ENCODE results near the gene SRC. TPM values are rescaled to one million over a fixed set of nuclear protein-coding genes. Genes with fewer than 3 reads are reported as not detected.

Gene SRC
- polyA plus RNA-seq, 1 donor (not counting 4 experiments of a cell fraction or from before 2014, with no cell fraction given), result 22.8 TPM

- Histone ChIP-seq H3K4me3 (ENCODE audit: control insufficient read depth in 2 of 3, extremely low read depth in 1 of 3, insufficient read depth in 2 of 3, low read depth in 1 of 3, low read length in 3 of 3) (no peak overlapping the region), H3K9me1 (ENCODE audit: control insufficient read depth, extremely low read depth, insufficient read depth, low read length) (peaks cover 3% of the 10 kb centered on the region), H3K27ac (ENCODE audit: control insufficient read depth, insufficient read depth, low read length) (no peak overlapping the region), H3K4me1 (ENCODE audit: control insufficient read depth, extremely low read depth, insufficient read depth, low read length) (peaks cover 12% of the 10 kb centered on the region), H3K4me2 (ENCODE audit: control insufficient read depth, extremely low read depth, insufficient read depth, low read depth, low read length) (no peak overlapping the region), H3K27me3 (ENCODE audit: control insufficient read depth, extremely low read depth, insufficient read depth, low read length) (no peaks in the 10 kb centered on the region), H2AFZ (ENCODE audit: control insufficient read depth, low read length) (no peak overlapping the region), H3K79me2 (ENCODE audit: control insufficient read depth, insufficient read depth, low read length) (no peaks in the 10 kb centered on the region), H4K20me1 (ENCODE audit: control insufficient read depth, extremely low read depth, insufficient read depth, low read length) (peaks cover 7% of the 10 kb centered on the region), H3K9me3 (ENCODE audit: control insufficient read depth, low read depth, low read length) (no peaks in the 10 kb centered on the region), H3K9ac (ENCODE audit: control insufficient read depth, extremely low read depth, insufficient read depth, low read length) (no peak overlapping the region), H3K36me3 (ENCODE audit: control insufficient read depth in 2 of 2, extremely low read depth in 1 of 2, insufficient read depth in 2 of 2, low read length in 2 of 2) (peaks cover 28 to 30% of the 10 kb centered on the region in 2 experiments)
- peak; percentile 91 for FAIRE-seq
- TF ChIP-seq, protein P1, sequence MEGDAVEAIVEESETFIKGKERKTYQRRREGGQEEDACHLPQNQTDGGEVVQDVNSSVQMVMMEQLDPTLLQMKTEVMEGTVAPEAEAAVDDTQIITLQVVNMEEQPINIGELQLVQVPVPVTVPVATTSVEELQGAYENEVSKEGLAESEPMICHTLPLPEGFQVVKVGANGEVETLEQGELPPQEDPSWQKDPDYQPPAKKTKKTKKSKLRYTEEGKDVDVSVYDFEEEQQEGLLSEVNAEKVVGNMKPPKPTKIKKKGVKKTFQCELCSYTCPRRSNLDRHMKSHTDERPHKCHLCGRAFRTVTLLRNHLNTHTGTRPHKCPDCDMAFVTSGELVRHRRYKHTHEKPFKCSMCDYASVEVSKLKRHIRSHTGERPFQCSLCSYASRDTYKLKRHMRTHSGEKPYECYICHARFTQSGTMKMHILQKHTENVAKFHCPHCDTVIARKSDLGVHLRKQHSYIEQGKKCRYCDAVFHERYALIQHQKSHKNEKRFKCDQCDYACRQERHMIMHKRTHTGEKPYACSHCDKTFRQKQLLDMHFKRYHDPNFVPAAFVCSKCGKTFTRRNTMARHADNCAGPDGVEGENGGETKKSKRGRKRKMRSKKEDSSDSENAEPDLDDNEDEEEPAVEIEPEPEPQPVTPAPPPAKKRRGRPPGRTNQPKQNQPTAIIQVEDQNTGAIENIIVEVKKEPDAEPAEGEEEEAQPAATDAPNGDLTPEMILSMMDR (optimal IDR thresholded peaks at IDR 0.05 in 1 of 3, IDR thresholded peaks at IDR 0.05 in 1 of 3, conservative IDR thresholded peaks at IDR 0.05 in 1 of 3; ENCODE audit: extremely low read depth in 1 of 3, insufficient read depth in 2 of 3, low read length in 3 of 3), result no peak
- no peak for TF ChIP-seq EZH2 (IDR thresholded peaks at IDR 0.05; ENCODE audit: low read length)
- peak; percentile 68 for DNase-seq (ENCODE audit: low read depth, low spot score)
- dilution Hi-C loops (cut with MboI; ENCODE audit: extremely low pct_ligation_motif_present, low sequenced_read_pairs), result no loop called here
These were observed 48.8 kb downstream of the SRC start for GRCh38 chr20:37394543-37395409.

GRCh38 chr20:37395410-37395797 lies 49.5 kb downstream of the SRC start:
- H3K9me3 ChIP-seq (ENCODE audit: control insufficient read depth, low read depth, low read length), result no peaks in the 10 kb centered on the region
- peaks cover 12% of the 10 kb centered on the region for H3K4me1 ChIP-seq (ENCODE audit: control insufficient read depth, extremely low read depth, insufficient read depth, low read length)
- H3K27me3 ChIP-seq (ENCODE audit: control insufficient read depth, extremely low read depth, insufficient read depth, low read length), result no peaks in the 10 kb centered on the region
- H4K20me1 ChIP-seq (ENCODE audit: control insufficient read depth, extremely low read depth, insufficient read depth, low read length), result peaks cover 7% of the 10 kb centered on the region
- H3K79me2 ChIP-seq (ENCODE audit: control insufficient read depth, insufficient read depth, low read length), result no peaks in the 10 kb centered on the region
- peaks cover 27 to 35% of the 10 kb centered on the region in 2 experiments for H3K36me3 ChIP-seq (ENCODE audit: control insufficient read depth in 2 of 2, extremely low read depth in 1 of 2, insufficient read depth in 2 of 2, low read length in 2 of 2)
- no peak overlapping the region for H3K4me3 ChIP-seq (ENCODE audit: control insufficient read depth in 2 of 3, extremely low read depth in 1 of 3, insufficient read depth in 2 of 3, low read depth in 1 of 3, low read length in 3 of 3)
- no peak overlapping the region for H3K4me2 ChIP-seq (ENCODE audit: control insufficient read depth, extremely low read depth, insufficient read depth, low read depth, low read length)
- H3K9ac ChIP-seq (ENCODE audit: control insufficient read depth, extremely low read depth, insufficient read depth, low read length), result no peak overlapping the region
- no peak overlapping the region for H2AFZ ChIP-seq (ENCODE audit: control insufficient read depth, low read length)
- dilution Hi-C loops (cut with MboI; ENCODE audit: extremely low pct_ligation_motif_present, low sequenced_read_pairs), result no loop called here
- H3K27ac ChIP-seq (ENCODE audit: control insufficient read depth, insufficient read depth, low read length), result no peak overlapping the region
- H3K9me1 ChIP-seq (ENCODE audit: control insufficient read depth, extremely low read depth, insufficient read depth, low read length), result peaks cover 3% of the 10 kb centered on the region
- no peak for FAIRE-seq
- TF ChIP-seq, protein P1 (optimal IDR thresholded peaks at IDR 0.05 in 1 of 3, IDR thresholded peaks at IDR 0.05 in 1 of 3, conservative IDR thresholded peaks at IDR 0.05 in 1 of 3; ENCODE audit: extremely low read depth in 1 of 3, insufficient read depth in 2 of 3, low read length in 3 of 3), result no peak
- TF ChIP-seq EZH2 (IDR thresholded peaks at IDR 0.05; ENCODE audit: low read length), result no peak
- DNase-seq (ENCODE audit: low read depth, low spot score), result no peak
